ENCODE results near the gene MNAT1.
A peak's percentile ranks its signal among the peaks of the same experiment; 100 is the strongest.

Gene MNAT1

GRCh38 chr14:60905923-60906322, 171.4 kb downstream of the MNAT1 start:
- no peak for DNase-seq (ENCODE audit: insufficient read length)
- TF ChIP-seq POLR2A (IDR thresholded peaks at IDR 0.05; ENCODE audit: low read depth, low read length) (no peak), TAF1 (IDR thresholded peaks at IDR 0.05; ENCODE audit: borderline replicate concordance, low read depth, low read length) (no peak)
- no peak for FAIRE-seq

- TF ChIP-seq POLR2AphosphoS5 (IDR thresholded peaks at IDR 0.05; ENCODE audit: low read depth, low read length) = no peak
- no peak for TF ChIP-seq TAF1 (IDR thresholded peaks at IDR 0.05; ENCODE audit: borderline replicate concordance, low read depth, low read length)
- TF ChIP-seq POLR2A (IDR thresholded peaks at IDR 0.05; ENCODE audit: low read depth, low read length) = no peak
- no peak for DNase-seq (ENCODE audit: insufficient read length)
- no peak for FAIRE-seq
Measured at GRCh38 chr14:60915781-60916180, 181.2 kb downstream of the MNAT1 start.

GRCh38 chr14:60922050-60922449, 187.5 kb downstream of the MNAT1 start:
- FAIRE-seq (no peak), DNase-seq (ENCODE audit: insufficient read length) (no peak)
- no peak for TF ChIP-seq TAF1 (IDR thresholded peaks at IDR 0.05; ENCODE audit: borderline replicate concordance, low read depth, low read length)

- TF ChIP-seq POLR2AphosphoS5 (IDR thresholded peaks at IDR 0.05; ENCODE audit: low read depth, low read length) (no peak), TAF1 (IDR thresholded peaks at IDR 0.05; ENCODE audit: borderline replicate concordance, low read depth, low read length) (no peak), POLR2A (IDR thresholded peaks at IDR 0.05; ENCODE audit: low read depth, low read length) (no peak)
- FAIRE-seq (no peak), DNase-seq (ENCODE audit: insufficient read length) (no peak)
Measured at GRCh38 chr14:60925286-60925685, 190.7 kb downstream of the MNAT1 start.

DNA sequence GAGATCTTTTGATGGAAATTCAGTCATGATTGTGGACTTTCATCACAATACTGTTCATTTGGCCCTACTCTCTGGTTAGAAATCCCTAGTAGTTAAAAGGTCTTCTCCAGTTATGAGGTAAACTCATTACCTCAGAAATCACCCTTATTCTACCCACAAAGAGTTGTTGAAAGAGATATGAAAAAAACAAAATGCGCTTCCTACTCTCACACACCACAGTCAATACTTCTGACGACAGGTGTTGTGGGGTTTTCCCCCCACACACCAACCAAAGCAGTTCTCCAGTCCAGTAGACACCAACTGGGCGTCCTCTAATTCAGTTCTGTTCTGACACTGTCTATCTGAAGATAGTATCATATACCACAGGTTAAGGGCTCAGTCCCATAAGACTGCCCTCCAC, 191.4 kb downstream of the MNAT1 start:
- TF ChIP-seq POLR2A (IDR thresholded peaks at IDR 0.05; ENCODE audit: low read depth, low read length) (no peak), POLR2AphosphoS5 (IDR thresholded peaks at IDR 0.05; ENCODE audit: low read depth, low read length) (no peak), TAF1 (IDR thresholded peaks at IDR 0.05; ENCODE audit: borderline replicate concordance, low read depth, low read length) (no peak)
- DNase-seq (ENCODE audit: insufficient read length) (peak; percentile 3), FAIRE-seq (peak; percentile 85)

- no peak for TF ChIP-seq POLR2AphosphoS5 (IDR thresholded peaks at IDR 0.05; ENCODE audit: low read depth, low read length)
- TF ChIP-seq POLR2A (IDR thresholded peaks at IDR 0.05; ENCODE audit: low read depth, low read length) = no peak
- no peak for TF ChIP-seq TAF1 (IDR thresholded peaks at IDR 0.05; ENCODE audit: borderline replicate concordance, low read depth, low read length)
- no peak for FAIRE-seq
- DNase-seq (ENCODE audit: insufficient read length) = no peak
Measured at GRCh38 chr14:60931218-60931617, 196.7 kb downstream of the MNAT1 start.

DNA sequence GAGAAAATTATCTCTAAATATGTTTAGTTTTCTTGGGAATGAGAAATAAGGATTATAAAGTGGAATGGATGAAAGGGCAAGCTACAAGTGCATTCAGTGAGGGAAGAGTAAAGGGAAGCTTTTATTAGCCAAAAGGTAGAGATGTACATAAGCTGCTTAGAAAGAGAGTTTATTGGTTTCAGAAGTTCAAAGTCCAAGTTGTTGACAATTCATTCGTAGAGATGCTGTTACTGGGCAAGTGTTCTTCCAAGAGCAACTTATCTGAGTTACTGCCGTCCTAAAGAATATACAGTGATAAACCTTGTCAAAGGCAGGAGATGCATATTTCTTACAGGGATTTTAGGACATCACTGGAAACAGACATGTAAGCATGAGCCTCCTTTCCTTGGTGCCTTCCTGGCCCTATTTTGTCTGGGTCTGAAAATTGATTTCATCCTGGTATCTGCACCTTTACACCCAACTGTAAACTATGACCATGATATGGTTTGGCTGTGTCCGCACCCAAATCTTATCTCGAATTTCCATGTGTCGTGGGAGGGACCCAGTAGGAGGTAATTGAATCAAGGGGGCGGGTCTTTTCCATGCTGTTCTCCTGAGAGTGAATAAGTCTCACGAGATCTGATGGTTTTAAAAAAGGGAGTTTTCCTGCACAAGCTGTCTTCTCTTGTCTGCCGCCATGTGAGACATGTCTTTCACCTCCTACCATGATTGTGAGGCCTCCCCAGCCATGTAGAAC, 199.5 kb downstream of the MNAT1 start:
- no peak for FAIRE-seq
- no peak for DNase-seq (ENCODE audit: insufficient read length)
- TF ChIP-seq POLR2A (IDR thresholded peaks at IDR 0.05; ENCODE audit: low read depth, low read length) = no peak
- no peak for TF ChIP-seq POLR2AphosphoS5 (IDR thresholded peaks at IDR 0.05; ENCODE audit: low read depth, low read length)
- no peak for TF ChIP-seq TAF1 (IDR thresholded peaks at IDR 0.05; ENCODE audit: borderline replicate concordance, low read depth, low read length)

DNA sequence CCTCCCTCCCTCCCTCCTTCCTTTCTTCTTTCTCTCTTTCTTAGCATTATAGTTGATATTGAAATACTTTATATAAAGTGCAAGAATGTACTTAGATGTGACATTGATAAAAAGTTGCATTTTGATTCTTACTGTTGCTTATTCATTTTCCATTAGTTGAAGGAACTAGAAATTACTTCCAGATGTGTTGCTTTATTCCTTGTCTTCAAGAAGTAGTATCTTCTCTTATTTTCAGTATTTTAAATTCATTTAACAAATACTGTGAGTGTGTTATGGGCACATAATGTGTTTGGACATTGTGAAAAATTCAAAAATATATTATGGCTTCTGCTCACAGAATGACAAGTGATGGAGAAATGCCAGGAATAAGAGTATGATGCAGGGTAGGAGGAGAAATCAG, 200.8 kb downstream of the MNAT1 start:
- DNase-seq (ENCODE audit: insufficient read length) (no peak), FAIRE-seq (no peak)
- TF ChIP-seq TAF1 (IDR thresholded peaks at IDR 0.05; ENCODE audit: borderline replicate concordance, low read depth, low read length) = no peak
- no peak for TF ChIP-seq POLR2A (IDR thresholded peaks at IDR 0.05; ENCODE audit: low read depth, low read length)
- TF ChIP-seq POLR2AphosphoS5 (IDR thresholded peaks at IDR 0.05; ENCODE audit: low read depth, low read length) = no peak

DNA sequence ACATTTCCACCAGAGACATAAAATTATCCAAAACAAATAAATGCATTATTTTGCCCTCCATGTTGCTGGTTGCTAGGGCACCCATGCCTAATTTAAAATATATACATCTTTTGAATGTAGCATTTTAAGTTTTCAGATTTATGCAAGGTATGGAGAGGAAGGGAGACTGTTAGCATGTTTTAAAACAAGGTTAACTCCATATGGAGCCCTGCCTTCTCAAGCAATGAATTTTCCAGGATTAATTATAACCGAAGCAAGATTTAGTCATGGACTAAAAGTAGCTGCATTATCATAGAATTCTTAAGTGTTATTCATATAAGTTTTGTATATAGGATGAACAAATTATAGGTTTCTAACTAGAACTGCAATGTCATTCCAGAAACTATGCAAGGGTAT, 209.1 kb downstream of the MNAT1 start:
- DNase-seq (ENCODE audit: insufficient read length) (no peak), FAIRE-seq (no peak)
- TF ChIP-seq POLR2A (IDR thresholded peaks at IDR 0.05; ENCODE audit: low read depth, low read length) (no peak), POLR2AphosphoS5 (IDR thresholded peaks at IDR 0.05; ENCODE audit: low read depth, low read length) (no peak), TAF1 (IDR thresholded peaks at IDR 0.05; ENCODE audit: borderline replicate concordance, low read depth, low read length) (no peak)

- FAIRE-seq (peak; percentile 46), DNase-seq (ENCODE audit: insufficient read length) (no peak)
- TF ChIP-seq POLR2AphosphoS5 (IDR thresholded peaks at IDR 0.05; ENCODE audit: low read depth, low read length) = no peak
- no peak for TF ChIP-seq POLR2A (IDR thresholded peaks at IDR 0.05; ENCODE audit: low read depth, low read length)
- TF ChIP-seq TAF1 (IDR thresholded peaks at IDR 0.05; ENCODE audit: borderline replicate concordance, low read depth, low read length) = no peak
Measured at GRCh38 chr14:60944204-60944603, 209.6 kb downstream of the MNAT1 start.

- FAIRE-seq = no peak
- DNase-seq (ENCODE audit: insufficient read length) = no peak
Measured at GRCh38 chr14:60945984-60946383, 211.4 kb downstream of the MNAT1 start.

DNA sequence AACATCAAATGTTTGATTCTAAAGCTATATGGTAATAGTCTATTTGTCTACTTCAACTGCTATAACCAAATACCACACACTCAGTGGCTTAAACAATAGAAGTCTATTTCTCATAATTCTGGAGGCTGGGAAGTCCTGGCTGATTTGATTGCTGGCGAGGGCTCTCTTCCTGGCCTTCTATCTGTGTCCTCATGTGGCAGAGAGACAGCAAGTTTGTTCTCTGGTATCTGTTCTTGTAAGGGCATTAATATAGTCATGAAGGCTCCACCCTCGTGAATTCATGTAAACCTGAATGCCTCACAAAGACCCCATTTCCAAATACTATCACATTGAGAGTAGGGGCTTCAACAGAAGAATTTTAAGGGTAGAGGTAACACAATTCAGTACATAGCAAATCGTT, 212.2 kb downstream of the MNAT1 start:
- TF ChIP-seq POLR2A (IDR thresholded peaks at IDR 0.05; ENCODE audit: low read depth, low read length) = no peak
- no peak for TF ChIP-seq TAF1 (IDR thresholded peaks at IDR 0.05; ENCODE audit: borderline replicate concordance, low read depth, low read length)
- TF ChIP-seq POLR2AphosphoS5 (IDR thresholded peaks at IDR 0.05; ENCODE audit: low read depth, low read length) = no peak
- FAIRE-seq (no peak), DNase-seq (ENCODE audit: insufficient read length) (no peak)

More at GRCh38 chr14:60945984-60946383, 211.4 kb downstream of the MNAT1 start:
- TF ChIP-seq POLR2A (IDR thresholded peaks at IDR 0.05; ENCODE audit: low read depth, low read length) (no peak), POLR2AphosphoS5 (IDR thresholded peaks at IDR 0.05; ENCODE audit: low read depth, low read length) (no peak), TAF1 (IDR thresholded peaks at IDR 0.05; ENCODE audit: borderline replicate concordance, low read depth, low read length) (no peak)
